ENCODE results near the gene SYT2. TPM values are rescaled to one million over a fixed set of nuclear protein-coding genes. Genes with fewer than 3 reads are reported as not detected.

SYT2 gene
- total RNA-seq, 1 donor from 2014 or later = 0.26 TPM

DNA sequence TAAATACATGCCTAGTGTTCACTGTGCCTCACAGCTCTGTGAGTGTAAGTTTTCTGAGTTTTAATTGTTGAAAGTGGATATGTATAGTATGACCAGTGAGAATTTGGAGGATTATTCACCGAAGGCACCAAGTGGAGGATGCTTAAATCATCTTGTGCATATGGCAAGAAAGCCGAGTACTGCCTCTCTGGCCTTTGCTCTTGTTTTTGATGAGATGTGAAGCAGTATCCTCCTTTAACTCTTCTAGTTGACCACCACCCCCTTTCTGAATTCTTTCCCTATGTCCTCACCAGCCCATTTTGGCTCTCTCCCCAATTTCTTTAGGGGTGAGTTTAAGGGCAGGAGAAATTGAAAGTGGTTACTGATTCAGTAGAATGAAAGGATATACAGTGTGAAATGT, 130.4 kb downstream of the SYT2 start:
- Mint-ChIP-seq H3K36me3 (peaks cover 4% of the 10 kb centered on the region), H3K4me1 (peaks cover 47% of the 10 kb centered on the region), H3K27ac (no peak overlapping the region), H3K4me3 (no peak overlapping the region), H3K9me3 (no peaks in the 10 kb centered on the region), H3K27me3 (ENCODE audit: insufficient read depth, low read depth) (peaks cover 2% of the 10 kb centered on the region)
- TF ChIP-seq EZH2phosphoT487 (IDR thresholded peaks at IDR 0.05) (no peak), EZH2 (IDR thresholded peaks at IDR 0.05) (no peak)
- TF ChIP-seq, protein P1, sequence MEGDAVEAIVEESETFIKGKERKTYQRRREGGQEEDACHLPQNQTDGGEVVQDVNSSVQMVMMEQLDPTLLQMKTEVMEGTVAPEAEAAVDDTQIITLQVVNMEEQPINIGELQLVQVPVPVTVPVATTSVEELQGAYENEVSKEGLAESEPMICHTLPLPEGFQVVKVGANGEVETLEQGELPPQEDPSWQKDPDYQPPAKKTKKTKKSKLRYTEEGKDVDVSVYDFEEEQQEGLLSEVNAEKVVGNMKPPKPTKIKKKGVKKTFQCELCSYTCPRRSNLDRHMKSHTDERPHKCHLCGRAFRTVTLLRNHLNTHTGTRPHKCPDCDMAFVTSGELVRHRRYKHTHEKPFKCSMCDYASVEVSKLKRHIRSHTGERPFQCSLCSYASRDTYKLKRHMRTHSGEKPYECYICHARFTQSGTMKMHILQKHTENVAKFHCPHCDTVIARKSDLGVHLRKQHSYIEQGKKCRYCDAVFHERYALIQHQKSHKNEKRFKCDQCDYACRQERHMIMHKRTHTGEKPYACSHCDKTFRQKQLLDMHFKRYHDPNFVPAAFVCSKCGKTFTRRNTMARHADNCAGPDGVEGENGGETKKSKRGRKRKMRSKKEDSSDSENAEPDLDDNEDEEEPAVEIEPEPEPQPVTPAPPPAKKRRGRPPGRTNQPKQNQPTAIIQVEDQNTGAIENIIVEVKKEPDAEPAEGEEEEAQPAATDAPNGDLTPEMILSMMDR (IDR thresholded peaks at IDR 0.05) = no peak
- H3K9ac ChIP-seq = no peak overlapping the region
- no peaks in the 10 kb centered on the region for H3K27me3 ChIP-seq
- H3K79me2 ChIP-seq (ENCODE audit: low read depth) = no peaks in the 10 kb centered on the region
- no peak overlapping the region for H3K27ac ChIP-seq
- peaks cover 47% of the 10 kb centered on the region for H3K4me1 ChIP-seq
- H3K9me3 ChIP-seq (ENCODE audit: low read depth) = no peaks in the 10 kb centered on the region
- no peak for DNase-seq (ENCODE audit: low spot score)
- H3K36me3 ChIP-seq = no peaks in the 10 kb centered on the region
- H2AFZ ChIP-seq (replicated peaks) = no peak overlapping the region
- no peaks in the 10 kb centered on the region for H4K20me1 ChIP-seq (ENCODE audit: low read depth)
- no peak overlapping the region for H3K4me2 ChIP-seq
- H3F3A ChIP-seq (ENCODE audit: low read depth) = peaks cover 7% of the 10 kb centered on the region
- H3K4me3 ChIP-seq = no peak overlapping the region

DNA sequence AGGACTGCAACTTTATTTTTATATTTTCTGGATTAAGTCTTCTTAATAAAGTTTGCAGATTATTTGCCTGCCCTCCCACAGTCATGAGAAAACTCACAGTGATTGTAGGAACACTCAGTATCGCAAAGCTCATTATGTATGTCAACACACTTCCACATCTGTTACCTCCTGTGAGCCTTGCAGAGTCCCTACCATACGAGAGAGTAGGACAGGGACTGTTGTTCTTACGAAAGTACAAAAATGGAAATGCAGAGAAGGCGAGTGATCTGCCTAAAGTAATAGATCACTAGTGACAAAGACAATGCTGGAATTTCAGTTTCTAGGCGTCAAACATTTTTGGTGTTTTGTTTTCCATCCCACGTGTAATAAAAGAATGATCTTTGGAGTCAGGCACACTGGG, 131.7 kb downstream of the SYT2 start:
- Histone ChIP-seq H3K27ac (peak overlapping the region; percentile 23), H3K4me2 (peak overlapping the region; percentile 66), H3K4me1 (peaks cover 47% of the 10 kb centered on the region), H4K20me1 (ENCODE audit: low read depth) (no peaks in the 10 kb centered on the region), H3K36me3 (no peaks in the 10 kb centered on the region), H3K79me2 (ENCODE audit: low read depth) (no peaks in the 10 kb centered on the region), H3K4me3 (no peak overlapping the region), H3F3A (ENCODE audit: low read depth) (peaks cover 7% of the 10 kb centered on the region), H3K27me3 (no peaks in the 10 kb centered on the region), H2AFZ (replicated peaks) (no peak overlapping the region), H3K9me3 (ENCODE audit: low read depth) (no peaks in the 10 kb centered on the region), H3K9ac (no peak overlapping the region)
- TF ChIP-seq EZH2phosphoT487 (IDR thresholded peaks at IDR 0.05) = no peak
- TF ChIP-seq, protein P1 (IDR thresholded peaks at IDR 0.05) = no peak
- TF ChIP-seq EZH2 (IDR thresholded peaks at IDR 0.05) = no peak
- Mint-ChIP-seq H3K36me3 (peaks cover 4% of the 10 kb centered on the region), H3K4me1 (peaks cover 47% of the 10 kb centered on the region), H3K4me3 (peak overlapping the region; percentile 25), H3K27ac (peak overlapping the region; percentile 92), H3K27me3 (ENCODE audit: insufficient read depth, low read depth) (peaks cover 2% of the 10 kb centered on the region), H3K9me3 (no peaks in the 10 kb centered on the region)
- no peak for DNase-seq (ENCODE audit: low spot score)

DNA sequence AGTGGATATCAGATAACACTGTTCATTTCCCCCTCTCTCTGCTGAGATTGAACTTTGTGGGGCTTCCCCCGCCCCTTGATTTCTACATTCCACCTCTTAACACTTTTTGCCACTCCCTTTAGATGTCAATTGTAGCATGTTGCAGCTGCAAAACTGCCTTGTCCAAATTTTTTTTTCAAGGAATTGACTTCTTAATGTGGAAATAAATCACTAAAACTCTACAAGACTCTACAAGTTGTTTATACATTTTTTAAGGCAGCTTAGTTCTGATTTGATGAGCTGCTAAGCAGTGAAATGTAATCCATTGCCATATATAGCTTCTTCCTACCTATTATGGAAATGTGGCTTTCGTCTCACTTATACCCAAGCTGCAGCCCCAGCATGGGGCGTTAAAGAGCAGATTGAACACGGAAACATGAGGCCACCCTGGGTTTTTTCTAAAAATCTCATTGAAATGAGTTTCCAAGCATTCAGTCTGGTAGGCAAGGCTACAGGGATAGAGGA, 132.2 kb downstream of the SYT2 start:
- peak overlapping the region; percentile 25 for H3K4me3 Mint-ChIP-seq
- no peaks in the 10 kb centered on the region for H3K36me3 ChIP-seq
- peak overlapping the region; percentile 92 for H3K27ac Mint-ChIP-seq
- H3K36me3 Mint-ChIP-seq = peaks cover 4% of the 10 kb centered on the region
- H3K4me1 ChIP-seq = peaks cover 47% of the 10 kb centered on the region
- H2AFZ ChIP-seq (replicated peaks) = no peak overlapping the region
- H3K27me3 Mint-ChIP-seq (ENCODE audit: insufficient read depth, low read depth) = peaks cover 2% of the 10 kb centered on the region
- H3F3A ChIP-seq (ENCODE audit: low read depth) = peaks cover 7% of the 10 kb centered on the region
- H3K4me2 ChIP-seq = peak overlapping the region; percentile 66
- no peaks in the 10 kb centered on the region for H3K27me3 ChIP-seq
- no peak overlapping the region for H3K4me3 ChIP-seq
- no peaks in the 10 kb centered on the region for H3K9me3 ChIP-seq (ENCODE audit: low read depth)
- H4K20me1 ChIP-seq (ENCODE audit: low read depth) = no peaks in the 10 kb centered on the region
- H3K4me1 Mint-ChIP-seq = peaks cover 47% of the 10 kb centered on the region
- peak overlapping the region; percentile 23 for H3K27ac ChIP-seq
- no peaks in the 10 kb centered on the region for H3K79me2 ChIP-seq (ENCODE audit: low read depth)
- peak; percentile 45 for DNase-seq (ENCODE audit: low spot score)
- TF ChIP-seq, protein P1 (IDR thresholded peaks at IDR 0.05) = no peak
- TF ChIP-seq EZH2 (IDR thresholded peaks at IDR 0.05) = no peak
- H3K9ac ChIP-seq = no peak overlapping the region
- no peaks in the 10 kb centered on the region for H3K9me3 Mint-ChIP-seq
